ENCODE results near the gene NOXA1.
"Not testable (repeated sequence)": the region's sequence is repeated elsewhere in the genome, so short reads cannot be mapped to it uniquely, and the experiment has no call there.

NOXA1 gene, protein sequence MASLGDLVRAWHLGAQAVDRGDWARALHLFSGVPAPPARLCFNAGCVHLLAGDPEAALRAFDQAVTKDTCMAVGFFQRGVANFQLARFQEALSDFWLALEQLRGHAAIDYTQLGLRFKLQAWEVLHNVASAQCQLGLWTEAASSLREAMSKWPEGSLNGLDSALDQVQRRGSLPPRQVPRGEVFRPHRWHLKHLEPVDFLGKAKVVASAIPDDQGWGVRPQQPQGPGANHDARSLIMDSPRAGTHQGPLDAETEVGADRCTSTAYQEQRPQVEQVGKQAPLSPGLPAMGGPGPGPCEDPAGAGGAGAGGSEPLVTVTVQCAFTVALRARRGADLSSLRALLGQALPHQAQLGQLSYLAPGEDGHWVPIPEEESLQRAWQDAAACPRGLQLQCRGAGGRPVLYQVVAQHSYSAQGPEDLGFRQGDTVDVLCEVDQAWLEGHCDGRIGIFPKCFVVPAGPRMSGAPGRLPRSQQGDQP

DNA sequence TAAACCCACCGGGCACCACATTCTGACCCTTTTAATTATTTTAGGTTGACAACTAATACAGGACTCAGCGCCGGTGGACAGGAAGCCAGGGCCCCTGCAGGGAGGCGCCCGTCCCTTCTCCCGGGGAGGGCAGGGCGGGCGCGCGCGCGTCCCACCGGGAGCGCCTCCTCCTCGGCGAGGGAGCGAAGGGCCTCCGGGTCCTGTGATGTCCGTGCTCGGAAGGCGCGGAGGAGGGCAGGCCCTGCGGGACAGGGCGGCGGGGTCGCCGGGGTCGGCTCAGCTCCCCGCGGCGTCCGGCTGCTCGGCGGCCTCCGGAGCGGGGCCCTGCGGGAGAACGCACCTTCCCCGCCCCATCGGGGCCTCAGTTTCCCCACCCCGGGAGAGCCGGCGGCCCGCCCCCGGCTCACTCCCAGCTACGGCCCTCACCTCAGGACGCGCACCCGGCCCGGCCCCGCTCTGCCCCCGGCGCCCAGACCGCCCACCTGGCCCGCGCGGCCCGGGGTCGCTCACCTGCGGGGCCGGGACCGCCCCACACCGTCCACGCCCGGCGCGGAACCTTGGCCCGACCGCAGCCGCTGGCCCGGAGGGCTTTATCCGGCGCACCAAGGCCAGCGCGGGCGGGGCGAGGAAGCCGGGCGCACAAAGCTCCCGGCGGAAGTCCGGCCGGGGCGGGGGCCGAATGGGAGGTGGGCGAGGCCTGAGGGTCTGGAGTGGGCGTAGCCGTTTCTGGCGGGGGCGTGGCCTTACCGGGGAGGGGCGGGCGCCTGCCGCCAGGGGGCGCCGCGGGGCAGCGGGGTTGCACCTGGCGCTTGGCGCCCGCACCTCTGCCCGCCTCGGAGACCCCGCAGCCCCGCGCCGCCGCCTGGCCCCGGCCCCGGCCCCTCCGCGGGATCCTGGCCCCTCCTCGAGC is at the start of gene NOXA1, which contains the start of gene EXD3:
Gene NOXA1, plus strand, starts transcription at position 790 of the 910 bp plus-strand sequence. CDS start 137 bp downstream, outside the sequence.
Gene EXD3, minus strand, starts transcription at position 559 of the 910 bp plus-strand sequence. CDS start 27,805 bp downstream, outside the sequence.
- DNase-seq (ENCODE audit: low read depth), result no peak

DNA sequence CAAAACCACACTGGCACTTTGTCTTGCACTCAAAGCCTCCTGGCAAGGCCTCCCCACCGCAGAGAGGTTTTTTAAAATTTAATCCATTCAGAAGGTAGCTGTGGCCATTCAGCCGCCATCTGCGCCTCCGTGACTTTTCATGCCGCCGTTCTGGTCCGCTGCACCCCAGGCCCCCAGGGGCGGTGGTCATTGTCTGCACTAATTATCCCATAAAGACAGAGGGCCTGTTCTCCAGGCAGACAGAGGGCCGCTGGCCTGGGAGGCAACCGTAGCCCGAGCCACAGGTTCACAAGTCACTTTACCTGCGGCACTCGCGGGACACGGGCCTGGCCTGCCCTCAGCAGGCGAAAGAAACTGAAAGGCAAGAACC is 49.6 kb upstream of the NOXA1 start:
- no peak for DNase-seq (ENCODE audit: low read depth)

DNA sequence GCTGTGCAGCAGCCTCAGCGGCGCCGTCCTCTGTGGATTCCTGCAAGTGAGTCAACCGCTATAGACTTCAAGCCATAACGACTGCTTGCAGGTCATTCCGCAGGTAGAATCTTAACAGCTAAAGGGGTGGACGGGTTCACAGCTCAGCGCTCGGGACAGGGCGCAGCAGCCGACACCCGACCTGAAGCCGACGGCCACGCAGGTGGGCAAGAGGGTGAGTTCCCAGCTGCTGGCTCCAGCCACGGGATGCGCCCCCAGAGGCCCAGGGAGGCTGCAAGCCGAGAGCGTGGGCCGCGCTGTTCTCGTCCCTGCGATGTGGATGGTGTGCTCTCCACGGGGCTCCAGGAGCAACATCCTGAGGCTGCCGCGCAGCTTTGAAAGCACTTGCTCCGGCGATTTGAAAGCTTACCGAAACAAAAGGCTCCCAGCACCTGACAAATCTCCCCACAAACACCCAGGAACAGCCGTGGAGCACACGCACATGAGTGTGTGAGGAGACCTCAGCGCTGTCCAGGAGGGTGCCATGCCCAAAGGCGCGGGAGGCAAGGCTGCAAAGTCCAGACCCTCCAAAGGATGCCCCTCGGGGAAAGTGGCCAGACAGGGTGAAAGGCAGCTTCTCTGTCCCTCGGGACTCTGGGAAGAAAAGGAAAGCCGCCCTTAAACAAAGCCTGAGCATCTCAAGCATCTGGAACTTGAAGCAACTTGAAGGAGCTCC is 48.9 kb upstream of the NOXA1 start:
- DNase-seq (ENCODE audit: low read depth), result no peak

DNA sequence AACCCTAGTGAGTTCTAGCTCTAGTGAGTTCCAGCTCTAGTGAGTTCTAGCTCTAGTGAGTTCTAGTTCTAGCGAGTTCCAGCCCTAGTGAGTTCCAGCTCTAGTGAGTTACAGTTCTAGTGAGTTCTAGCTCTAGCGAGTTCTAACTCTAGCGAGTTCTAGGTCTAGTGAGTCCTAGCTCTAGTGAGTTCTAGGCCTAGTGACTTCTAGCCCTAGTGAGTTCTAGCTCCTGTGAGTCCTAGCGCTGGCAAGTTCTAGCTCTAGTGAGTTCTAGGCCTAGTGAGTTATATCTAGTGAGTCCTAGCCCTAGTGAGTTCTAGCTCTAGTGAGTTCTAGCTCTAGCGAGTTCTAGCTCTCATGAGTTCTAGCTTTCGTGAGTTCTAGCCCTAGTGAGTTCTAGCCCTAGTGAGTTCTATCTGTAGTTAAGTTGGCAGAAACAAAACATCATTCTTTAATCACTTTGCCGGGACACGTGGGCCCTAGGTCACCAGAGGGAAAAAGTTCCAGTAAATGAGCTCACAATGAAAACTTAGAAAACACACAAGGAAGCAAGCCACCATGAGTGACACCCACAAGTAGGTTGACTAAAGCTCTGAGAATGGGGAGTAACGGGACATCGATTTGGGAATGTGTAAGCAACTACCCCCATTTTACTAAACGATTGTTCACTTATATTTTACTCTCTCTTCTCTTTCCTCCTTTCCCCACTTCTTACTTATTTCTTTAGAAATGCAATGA is 47.7 kb upstream of the NOXA1 start:
- no peak for DNase-seq (ENCODE audit: low read depth)

DNA sequence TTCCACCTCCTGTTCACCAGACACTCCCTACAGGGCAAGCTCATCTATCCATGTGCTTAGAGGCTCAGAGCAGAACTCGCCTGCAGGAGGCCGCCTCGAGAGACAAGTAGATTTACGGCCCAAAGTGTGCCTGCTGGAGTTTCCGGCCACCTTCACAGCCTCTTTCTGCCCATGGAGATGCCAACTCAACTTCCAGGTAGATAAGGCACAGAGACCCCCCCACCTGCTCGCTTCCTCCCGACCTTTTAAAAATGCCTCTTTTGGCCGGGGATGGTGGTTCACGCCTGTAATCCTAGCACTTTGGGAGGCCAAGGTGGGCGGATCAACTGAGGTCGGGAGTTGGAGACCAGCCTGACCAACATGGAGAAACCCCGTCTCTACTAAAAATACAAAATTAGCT is 46.8 kb upstream of the NOXA1 start:
- no peak for DNase-seq (ENCODE audit: low read depth)

DNA sequence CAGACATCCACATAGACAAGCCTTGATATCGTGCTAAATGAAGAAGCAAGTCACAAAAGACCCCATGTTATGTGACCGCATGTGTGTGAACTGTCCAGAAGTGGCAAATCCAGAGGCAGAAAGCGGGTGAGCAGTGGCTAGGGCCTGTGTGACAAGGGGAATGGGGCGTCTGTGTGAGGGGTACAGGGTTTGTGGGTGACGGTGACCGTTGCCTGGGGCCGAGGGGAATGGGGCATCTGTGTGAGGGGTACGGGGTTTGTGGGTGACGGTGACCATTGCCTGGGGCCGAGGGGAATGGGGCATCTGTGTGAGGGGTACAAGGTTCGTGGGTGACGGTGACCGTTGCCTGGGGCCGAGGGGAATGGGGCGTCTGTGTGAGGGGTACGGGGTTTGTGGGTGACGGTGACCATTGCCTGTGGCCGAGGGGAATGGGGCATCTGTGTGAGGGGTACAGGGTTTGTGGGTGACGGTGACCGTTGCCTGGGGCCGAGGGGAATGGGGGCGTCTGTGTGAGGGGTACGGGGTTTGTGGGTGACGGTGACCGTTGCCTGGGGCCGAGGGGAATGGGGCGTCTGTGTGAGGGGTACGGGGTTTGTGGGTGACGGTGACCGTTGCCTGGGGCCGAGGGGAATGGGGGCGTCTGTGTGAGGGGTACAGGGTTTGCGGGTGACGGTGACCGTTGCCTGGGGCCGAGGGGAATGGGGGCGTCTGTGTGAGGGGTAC is 44.3 kb upstream of the NOXA1 start:
- not testable (repeated sequence) for DNase-seq (ENCODE audit: low read depth)

DNA sequence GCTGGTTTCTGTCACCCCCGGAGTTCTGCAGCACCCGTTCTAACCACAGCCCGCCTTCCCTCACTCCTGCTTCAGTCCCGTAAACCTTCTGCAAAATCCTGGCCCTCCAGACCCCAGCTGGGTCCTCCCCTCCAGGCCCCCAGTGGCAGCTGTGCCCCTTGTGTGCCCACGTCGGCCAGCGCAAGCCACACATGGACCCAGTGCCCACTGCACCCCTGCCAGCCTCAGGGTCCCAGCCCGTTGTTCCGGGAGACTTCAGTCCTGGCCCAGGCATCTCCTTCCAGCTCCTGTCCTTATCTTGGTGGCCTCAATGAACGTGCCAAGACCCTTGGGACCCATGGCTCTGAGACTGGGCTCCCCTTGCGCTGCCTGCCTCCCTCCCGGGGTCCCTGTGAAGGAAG is 43.4 kb upstream of the NOXA1 start:
- no peak for DNase-seq (ENCODE audit: low read depth)

DNA sequence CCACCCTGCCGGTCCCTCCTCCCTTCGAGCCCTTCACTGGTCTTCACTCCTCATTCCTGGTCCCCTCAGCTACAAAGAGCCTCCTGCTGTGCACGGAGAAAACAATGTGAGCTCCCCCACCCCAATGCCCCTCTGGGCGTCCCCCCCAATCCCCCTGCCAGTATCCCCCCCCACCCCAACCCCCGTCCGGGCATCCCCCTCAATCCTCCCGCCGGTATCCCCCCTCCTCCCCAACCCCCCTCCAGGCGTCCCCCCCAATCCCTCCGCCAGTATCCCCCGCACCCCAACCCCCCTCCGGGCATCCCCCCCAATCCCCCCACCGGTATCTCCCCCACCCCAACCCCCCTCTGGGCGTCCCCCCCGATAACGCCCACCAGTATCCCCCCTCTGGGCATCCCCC is 43.0 kb upstream of the NOXA1 start:
- DNase-seq (ENCODE audit: low read depth), result no peak

DNA sequence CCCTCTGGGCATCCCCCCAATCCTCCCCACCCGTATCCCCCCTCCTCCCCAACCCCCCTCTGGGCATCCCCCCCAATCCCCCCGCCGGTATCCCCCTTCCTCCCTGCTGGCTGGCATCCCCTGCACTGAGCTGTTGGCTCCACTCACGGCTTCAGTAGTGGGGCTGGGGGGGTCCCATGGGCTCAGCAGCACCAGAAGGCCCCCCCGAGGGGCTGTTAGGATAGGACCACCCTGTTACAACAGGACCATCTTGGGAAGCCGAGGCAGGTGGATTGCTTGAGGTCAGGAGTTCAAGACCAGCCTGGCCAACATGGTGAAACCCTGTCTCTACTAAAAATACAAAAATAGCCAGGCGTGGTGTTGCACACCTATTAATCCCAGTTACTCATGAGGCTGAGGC is 42.6 kb upstream of the NOXA1 start:
- no peak for DNase-seq (ENCODE audit: low read depth)

DNA sequence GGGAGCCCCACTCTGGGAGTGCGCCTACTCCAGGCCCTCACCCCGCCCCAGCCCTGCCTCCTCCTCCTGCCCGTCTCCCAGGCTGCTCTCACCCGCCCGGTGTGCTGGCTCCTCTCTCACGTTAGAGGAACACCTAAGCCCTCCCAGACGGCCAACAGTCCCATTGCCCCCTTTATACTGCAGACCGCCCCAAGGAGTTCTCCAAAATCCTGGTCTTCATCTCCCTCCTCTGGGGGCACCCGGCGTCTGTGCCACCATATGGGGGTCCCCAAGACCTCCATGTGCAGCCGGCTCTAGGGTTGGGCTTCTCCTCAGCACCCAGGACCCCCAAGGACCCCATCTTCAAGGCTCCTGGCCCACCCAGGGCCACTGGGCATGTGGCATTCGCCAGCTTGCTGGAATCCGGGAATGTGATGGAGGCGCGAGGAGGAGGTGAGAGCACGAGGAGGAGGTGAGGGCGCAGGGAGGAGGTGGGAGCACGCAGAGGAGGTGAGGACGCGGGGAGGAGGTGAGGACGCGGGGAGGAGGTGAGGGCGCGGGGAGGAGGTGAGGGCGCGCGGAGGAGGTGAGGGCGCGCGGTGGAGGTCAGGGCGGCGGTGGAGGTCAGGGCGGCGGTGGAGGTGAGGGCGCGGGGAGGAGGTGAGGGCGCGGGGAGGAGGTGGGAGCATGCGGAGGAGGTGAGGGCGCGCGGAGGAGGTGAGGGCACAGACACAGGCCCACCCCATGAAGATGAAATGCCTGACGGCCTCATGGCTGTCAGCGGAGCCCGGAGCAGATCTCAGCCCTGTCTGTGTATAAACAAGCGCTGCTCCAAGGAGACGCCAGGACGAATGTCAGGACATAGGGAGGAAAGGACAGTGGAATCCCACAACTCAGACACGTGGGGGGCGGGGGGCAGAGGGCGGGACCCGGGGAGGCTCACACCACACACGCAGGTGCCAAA is 41.4 kb upstream of the NOXA1 start:
- no peak for DNase-seq (ENCODE audit: low read depth)

DNA sequence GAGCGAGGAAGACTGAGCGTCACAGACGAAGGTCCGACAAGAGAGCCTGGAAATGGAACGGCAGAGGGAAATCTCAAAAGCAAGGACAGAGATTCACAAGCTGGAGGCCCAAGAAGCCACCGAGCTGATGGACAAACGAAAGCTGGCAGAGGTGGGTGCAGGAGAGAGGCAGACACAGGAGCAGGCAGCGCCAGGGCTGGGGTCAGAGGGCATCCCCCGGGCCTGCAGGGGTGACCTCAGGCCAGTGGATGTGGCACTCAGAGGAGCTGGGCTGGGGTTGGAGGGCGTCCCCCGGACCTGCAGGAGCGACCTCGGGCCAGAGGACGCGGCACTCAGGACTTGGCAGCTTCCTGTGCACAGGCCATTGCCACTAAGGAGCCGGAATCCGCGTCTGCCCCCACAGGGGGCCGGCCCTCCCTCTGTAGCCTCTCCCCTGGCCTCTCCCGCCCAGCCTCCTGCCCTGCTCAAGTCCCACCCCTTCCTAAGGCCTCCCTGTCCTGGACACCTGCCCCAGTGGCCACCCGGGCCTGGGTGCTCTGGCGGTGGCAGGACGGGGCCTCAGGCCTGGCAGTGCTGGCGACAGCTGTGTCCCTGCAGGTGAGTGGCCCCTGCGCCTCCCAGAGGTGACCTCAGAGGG is 40.6 kb upstream of the NOXA1 start:
- DNase-seq (ENCODE audit: low read depth), result no peak

DNA sequence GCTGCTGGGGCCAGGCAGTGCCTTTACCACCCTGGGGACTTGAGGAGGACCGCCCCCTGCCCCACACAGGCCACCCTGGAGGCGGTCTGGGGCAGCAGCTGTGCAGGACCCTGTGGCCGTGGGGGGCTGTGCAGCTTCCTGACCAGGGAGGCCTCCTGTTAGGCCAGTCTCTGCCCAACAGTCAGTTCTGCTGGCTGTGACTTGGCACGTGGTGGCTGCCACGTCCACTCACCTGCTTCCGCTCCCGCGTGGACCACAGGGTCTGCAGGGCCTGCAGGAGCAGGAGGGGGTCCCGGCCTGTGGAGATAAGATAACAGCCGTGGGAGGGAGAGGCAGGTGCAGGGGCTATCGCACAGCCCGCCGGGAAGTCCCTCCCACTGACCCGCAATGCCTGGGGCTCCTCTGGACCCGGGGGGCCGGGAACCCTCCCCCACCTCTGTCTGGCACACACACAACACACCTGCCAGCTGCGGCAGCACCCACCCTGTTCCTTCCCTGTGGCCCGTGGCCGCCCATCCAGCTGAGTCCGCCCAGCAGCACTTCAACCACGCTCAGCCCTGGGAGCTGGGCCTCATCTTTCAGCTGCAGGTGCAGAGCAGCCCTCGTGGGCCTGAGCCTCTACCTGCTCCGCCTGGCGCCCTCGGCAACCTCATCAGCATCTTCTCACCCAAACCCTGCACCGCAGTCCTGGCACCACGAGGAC is 40.0 kb upstream of the NOXA1 start:
- DNase-seq (ENCODE audit: low read depth), result no peak

DNA sequence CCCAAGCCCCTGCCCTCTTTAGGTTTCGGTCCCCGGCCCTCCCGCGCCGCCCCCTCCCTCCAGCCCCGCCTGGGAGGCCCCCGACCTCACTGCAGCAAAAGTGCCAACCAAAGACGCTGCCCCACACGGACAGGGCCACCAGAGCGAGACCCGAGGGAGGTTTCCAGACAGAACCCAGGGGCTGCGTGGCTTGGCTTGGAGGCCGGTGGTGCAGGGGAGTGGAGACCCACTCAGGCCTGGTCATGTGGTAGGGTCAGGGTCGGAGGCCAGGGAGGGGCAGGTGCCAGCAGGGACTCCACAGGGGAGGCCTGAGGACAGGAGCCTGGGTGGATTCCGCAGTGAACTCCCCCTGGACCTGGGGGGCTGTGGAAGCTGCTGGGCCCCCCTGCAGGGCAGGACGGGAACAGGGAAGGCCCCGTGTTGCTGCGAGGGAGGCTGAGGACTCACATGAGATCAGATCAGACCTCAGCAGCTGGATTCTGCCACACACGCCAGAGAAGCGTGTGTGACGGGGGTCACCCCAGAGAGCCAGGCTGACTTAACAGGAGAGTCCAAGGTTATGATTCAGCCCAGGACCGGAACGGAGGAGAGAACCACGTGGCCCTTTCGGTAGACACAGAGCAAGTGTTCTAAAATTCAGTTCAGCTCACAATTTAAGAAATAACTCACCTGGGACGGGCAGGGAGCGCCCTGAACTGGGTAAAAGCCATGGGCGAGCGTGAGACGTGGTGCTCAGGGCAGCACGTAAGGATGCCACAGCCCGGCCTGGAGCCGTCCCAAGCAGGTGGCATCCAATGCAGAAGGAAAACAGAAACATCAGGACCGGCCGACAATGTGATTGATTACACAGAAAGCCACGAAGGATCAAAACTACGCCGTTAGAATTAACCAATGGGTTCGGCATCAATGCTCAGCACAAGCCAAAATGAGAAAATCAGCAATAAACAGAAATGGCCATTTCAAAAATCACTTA is 39.1 kb upstream of the NOXA1 start:
- DNase-seq (ENCODE audit: low read depth), result no peak

DNA sequence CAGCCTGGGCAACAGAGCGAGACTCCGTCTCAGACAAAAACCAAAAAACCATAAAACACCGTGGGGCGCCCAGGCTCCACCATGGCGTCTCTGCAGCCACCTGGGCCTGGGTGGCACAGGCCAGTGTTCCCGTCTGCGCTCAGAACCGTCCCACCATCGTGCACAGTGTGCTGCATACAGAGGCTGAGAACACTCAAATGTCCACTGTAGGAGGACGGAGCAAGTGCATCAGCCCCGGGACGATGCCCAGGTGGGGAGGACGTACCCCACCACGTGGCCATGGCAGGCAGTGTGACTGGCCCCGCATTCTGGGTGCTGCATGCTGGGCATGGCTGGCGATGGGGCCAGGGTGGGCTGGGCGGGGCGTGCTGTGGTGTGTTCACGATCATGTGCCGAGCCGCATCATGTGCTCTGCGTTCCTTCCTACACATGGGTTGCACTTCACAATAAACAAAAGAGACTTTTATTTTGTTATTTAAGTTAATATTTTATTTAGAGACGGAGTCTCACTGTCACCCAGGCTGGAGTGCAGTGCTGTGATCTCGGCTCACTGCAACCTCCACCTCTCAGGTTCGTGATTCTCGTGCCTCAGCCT is 38.0 kb upstream of the NOXA1 start:
- DNase-seq (ENCODE audit: low read depth), result no peak

DNA sequence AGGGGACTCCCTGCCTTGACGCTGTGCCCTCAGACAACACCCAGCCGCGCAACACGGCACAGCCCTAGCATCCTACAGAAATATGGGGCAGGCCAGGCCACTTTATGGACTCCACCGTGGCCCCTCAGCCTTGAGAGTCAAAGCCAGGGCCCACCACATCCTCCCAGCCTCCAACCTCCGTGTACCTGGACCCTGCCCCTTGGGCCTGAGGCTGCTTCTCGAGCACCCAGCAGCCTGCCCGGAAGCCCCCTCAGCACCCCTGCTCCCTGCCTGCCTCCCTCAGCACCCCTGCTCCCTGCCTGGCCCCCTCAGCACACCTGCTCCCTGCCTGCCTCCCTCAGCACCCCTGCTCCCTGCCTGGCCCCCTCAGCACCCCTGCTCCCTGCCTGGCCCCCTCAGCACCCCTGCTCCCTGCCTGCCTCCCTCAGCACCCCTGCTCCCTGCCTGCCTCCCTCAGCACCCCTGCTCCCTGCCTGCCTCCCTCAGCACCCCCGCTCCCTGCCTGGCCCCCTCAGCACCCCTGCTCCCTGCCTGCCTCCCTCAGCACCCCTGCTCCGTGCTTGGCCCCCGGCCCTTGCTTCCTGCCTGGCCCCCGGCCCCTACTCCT is 36.6 kb upstream of the NOXA1 start:
- DNase-seq (ENCODE audit: low read depth), result not testable (repeated sequence)

DNA sequence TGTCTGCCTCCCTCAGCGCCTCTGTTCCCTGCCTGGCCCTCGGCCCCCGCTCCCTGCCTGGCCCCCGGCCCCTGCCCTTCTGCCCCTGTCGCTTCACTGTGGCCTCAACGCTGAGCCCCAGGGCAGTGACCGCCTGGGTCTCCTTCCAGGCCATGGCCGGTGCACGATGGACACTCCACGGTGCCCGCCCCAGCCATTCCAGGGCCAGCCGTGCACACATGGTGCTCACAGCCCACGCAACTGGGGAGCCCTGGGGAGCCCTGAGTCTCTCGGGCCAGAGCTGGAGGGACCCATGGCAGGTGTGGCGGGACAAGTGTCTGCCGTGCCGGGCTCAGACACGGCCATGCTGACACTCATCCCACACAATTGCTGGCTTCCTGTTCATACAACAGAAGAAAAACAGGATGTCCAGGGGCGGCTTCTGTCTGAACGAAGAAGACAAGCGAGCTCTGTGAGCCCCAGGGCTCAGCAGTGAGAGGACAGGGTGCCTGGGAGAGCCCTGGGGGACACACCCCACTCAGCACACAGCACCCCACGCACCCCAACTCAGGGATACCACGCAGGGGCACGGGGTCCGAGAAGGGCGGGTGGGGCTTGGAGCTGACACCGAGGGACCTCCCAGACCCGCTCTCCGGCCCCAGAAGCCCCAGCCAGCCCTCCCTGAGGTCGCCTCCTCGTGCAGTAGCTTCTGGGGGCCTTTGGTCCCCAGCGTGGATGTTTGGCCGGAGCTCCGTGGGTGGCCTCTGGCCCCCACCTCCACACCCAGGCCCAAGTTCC is 35.9 kb upstream of the NOXA1 start:
- no peak for DNase-seq (ENCODE audit: low read depth)
